DMS153 treated with DMSO at 0.1 percent for 48 hours (cell line): ENCODE results near the gene C2orf66.

Source experiments
- DNase-seq: peaks from one replicate; lab custom pipeline; 2025; ENCODE audit not compliant: unreplicated experiment; lab: John Stamatoyannopoulos, UW

The C2orf66 gene

GRCh38 chr2:196809260-196809659 is at the start of gene C2orf66:
C2orf66 (minus strand) TSS chr2:196809355; CDS start chr2:196809336, 19 bp downstream.
- no peak for DNase-seq

GRCh38 chr2:196854629-196855028 is 45.5 kb upstream of the C2orf66 start:
- no peak for DNase-seq

GRCh38 chr2:196853301-196854087 is 44.3 kb upstream of the C2orf66 start:
- DNase-seq = no peak

DNA sequence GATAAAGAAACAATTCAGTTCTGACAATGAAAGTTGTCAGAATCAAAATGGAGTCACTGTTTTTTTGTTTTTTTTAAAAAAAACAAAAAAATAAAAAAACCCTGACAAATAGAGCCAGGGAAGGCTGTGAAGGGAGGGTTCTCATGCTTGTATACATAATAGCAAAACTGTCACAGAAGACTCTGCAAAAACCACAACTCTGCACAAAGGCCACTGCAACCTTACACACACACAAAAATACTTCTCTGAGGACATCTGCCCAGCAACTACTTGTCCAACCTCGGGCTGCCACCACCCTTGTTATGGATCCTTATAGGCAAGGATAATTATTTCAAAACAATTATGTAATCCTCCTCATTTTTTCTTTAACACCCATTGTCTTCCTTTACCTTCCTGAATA is 41.9 kb upstream of the C2orf66 start:
- DNase-seq = no peak

DNA sequence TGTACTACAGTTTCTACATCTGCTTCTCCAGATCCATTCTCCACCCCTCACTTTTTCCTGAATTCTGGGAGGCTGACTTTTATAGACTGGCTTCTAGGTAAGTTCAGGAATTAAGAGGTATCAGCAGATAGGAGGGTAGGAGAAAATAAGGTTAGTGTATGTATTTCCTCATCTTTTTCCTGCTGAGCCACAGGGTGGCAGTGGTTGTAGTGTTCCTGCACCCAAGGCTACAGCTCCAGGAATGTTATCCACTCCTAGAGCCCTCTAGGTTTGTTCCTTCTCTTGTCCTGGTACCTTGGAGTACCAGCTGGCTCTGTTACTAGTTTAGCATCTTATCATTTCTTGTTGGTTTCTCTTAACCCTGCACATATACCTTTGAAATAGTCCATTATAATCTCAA is 40.7 kb upstream of the C2orf66 start:
- no peak for DNase-seq

DNA sequence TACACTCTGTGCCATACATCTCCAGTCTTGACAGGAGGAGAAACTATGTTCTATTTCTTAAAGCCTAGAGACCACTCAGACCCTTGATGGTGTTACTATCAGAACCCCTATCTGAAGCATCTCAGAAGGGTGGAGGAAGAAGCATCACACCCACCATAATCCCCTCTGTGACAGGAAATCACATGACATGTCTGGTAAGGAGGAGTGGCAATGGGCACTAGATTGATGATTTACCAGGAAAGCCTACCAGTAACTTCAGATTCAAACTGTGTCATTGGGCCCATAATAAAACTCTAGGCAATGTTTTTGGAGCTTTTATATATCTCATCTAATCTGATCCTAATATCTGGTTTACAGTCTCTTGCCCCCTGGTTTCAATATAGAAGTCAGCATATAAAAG is 37.1 kb upstream of the C2orf66 start:
- no peak for DNase-seq

DNA sequence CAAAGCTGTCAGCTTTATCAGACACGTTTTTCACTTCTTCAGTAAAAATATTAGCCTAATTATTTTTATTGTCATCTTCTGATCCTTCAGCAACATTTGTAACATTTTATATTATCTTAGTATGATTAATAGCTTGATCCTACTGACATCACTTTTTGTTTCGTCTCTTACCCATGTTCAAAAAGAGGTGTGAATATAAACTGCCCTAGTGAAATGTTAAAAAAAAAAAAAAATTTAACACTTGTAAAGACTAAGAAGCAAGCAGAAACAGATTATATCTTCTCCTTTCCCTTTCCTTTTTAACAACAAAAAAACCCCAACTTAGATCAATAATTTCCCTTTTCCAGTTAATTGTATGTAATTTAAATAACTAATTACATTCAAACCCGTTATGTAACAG is 36.2 kb upstream of the C2orf66 start:
- no peak for DNase-seq

DNA sequence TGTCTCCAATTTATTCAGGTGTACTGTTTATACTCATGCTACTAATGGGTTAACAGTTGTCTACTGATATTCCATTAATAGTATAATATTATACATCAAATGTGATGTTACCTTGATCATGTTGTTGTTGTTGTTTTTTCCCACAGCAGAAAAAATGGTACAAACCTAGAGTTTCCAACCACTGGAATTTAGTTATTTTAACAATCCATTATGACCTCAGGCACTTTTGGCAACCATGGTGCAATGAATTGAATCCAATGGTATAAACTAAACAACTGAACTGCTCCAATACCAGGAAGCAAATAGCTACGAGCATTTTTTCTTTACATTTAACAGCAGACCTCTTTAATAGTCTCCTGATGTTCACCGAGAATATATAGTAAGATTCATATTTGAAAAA is 31.0 kb upstream of the C2orf66 start:
- DNase-seq = no peak

DNA sequence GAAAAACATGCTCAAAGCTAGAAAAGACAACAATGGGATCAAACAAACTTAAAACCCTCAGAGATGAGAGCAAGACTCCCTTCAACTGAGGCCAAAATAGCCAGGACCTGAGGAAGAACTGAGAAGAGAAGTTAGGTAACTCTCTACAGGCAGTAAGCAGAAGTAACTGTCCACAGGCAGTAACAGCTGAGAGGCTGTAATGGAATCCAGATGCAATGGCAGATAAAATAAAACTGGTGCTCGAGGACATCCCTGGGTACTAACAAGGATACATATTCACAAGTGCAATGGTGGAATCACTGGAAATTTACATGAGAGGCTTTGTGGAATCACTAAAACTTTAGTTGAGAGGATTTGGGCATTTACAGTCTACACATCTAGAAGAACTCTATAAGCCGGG is 30.4 kb upstream of the C2orf66 start:
- DNase-seq = no peak

DNA sequence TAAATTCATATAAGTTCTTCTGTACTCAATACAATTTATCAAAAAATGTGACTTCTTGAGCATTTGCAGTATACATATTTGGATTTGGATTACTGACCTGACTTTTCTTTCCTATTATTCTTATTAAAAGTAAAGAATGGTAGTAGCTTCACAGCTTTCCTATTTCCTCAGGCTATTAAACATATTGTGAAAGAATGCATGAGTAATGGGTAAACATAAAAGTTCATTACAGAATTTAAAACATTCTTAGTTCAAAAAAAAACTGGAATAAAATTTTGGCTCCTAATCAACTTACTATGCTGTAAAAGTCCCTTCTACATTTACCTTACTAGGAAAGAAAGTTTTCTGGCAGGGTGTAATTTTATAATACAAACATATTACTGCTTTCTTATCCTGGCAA is 27.3 kb upstream of the C2orf66 start:
- no peak for DNase-seq

DNA sequence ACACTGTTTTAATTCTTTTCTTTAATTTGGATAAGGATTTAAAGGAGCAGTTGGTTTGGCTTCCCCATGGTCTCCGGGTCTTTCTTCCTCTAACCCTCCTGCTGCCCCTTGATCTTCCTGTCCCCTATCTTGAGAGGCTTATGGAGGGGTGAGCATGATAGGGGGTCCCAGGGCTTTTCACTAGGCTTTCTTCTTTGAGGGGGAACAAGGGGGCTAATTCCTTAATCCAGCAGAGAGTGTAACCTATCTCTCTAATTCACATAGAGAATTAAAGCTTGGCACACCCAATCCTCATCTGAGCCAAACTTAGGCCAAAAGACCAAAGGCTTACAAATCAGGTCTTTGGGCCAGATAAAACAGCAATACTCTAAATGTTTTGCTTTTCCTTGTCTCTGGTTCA is 21.5 kb upstream of the C2orf66 start:
- no peak for DNase-seq

DNA sequence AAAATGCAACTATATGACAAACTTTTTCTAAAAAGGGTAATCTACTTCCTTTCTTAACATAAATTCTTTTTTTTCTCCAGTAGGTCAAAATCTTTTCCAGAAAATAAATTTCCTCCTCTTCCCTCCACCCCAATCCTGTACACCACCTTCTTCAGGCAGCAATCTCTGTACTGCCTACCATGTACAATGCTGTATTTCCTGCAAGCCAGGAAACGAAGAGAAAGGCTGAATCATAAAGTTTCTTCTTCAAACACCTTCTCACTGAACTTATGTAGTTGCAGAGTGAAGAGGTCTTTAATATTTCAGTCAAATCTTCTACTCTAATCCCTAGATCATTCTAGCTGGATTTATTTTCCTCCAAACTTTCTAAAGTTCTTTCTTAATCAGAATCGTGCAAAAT is 18.2 kb upstream of the C2orf66 start:
- no peak for DNase-seq

GRCh38 chr2:196823750-196824522 is 14.8 kb upstream of the C2orf66 start:
- no peak for DNase-seq

- DNase-seq = no peak
These were observed 12.0 kb upstream of the C2orf66 start for GRCh38 chr2:196821195-196821594.

- no peak for DNase-seq
These were observed 981 bp downstream of the C2orf66 start for GRCh38 chr2:196808083-196808665.

DNA sequence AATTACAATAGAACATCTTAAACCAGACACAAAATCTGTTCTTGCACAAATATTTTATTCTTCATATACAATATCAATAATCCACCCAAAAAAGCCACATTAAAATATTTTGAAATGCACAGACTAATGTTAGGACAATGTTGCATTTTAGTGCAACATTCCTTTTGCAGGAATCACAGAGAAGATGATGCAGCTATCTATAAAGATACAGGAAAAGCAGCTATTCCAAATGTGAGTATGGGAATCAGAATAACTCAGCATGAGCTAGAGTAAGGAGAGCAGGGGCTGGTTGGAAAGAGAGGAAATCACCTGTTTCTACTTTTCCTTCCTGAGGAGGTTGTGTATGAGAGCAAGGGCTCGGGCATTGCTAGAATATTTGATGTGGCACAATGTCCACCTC is 4.8 kb downstream of the C2orf66 start:
- DNase-seq = no peak

- no peak for DNase-seq
These were observed 6.8 kb downstream of the C2orf66 start for GRCh38 chr2:196802401-196802800.

GRCh38 chr2:196801674-196802261 is 7.4 kb downstream of the C2orf66 start:
- DNase-seq = no peak

- DNase-seq = no peak
These were observed 10.2 kb downstream of the C2orf66 start for GRCh38 chr2:196798980-196799379.

GRCh38 chr2:196792865-196793264 is 16.3 kb downstream of the C2orf66 start:
- no peak for DNase-seq

DNA sequence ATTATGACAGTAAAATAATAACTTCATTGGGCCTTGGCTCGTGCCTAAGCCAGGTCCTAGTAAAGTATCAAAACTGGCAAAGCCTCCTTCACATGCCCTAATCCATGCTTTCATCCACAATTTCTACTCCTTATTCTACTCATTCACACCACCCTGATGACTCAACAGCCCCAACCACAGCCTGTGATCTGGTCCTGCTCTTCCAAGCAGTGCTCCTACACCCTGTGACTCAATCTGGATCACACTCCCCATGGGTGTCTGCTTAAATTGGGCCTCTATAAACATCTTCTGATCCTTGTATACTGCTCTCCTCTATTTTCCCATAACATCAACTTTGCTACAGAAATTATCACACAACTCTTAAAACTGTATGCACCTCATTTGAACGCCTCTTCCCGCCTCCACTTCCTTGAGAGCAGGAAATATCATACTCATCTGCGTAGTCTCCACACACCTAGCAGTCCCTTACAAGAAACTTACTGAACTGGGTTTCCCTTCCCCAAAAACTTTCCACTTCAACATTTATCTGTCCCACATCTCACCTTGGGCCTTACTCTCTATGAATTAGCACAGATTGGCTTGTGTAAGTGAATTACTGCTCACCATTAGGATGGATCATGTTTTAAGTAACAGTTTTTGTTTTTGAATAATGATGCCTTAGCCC is 25.6 kb downstream of the C2orf66 start:
- no peak for DNase-seq
